ENCODE data around the gene IPO8.
A peak's percentile ranks its signal among the peaks of the same experiment; 100 is the strongest.

Gene IPO8

GRCh38 chr12:30726647-30727046 is 31.0 kb upstream of the IPO8 start:
- no peak overlapping the region for H3K4me2 ChIP-seq (ENCODE audit: low read depth, low read length)
- H3K27me3 ChIP-seq (replicated peaks; ENCODE audit: insufficient read depth, low read length): no peaks in the 10 kb centered on the region
- H3K79me2 ChIP-seq (ENCODE audit: low read length): no peaks in the 10 kb centered on the region
- H3K4me3 ChIP-seq (ENCODE audit: low read length): no peak overlapping the region
- no peaks in the 10 kb centered on the region for H3K4me1 ChIP-seq (ENCODE audit: low read length)
- H2AFZ ChIP-seq (ENCODE audit: low read length): no peak overlapping the region
- H4K20me1 ChIP-seq (ENCODE audit: insufficient read depth, low read length): no peaks in the 10 kb centered on the region
- DNase-seq: no peak
- H3K9ac ChIP-seq (ENCODE audit: low read length): no peak overlapping the region
- no peak overlapping the region for H3K27ac ChIP-seq (ENCODE audit: low read length)
- no peaks in the 10 kb centered on the region for H3K36me3 ChIP-seq (replicated peaks; ENCODE audit: insufficient read depth, low read length)
- H3K9me2 ChIP-seq (replicated peaks; ENCODE audit: insufficient read depth, low read length): no peaks in the 10 kb centered on the region
- H3F3A ChIP-seq (ENCODE audit: insufficient read depth, low read length): no peaks in the 10 kb centered on the region
- H3K9me3 ChIP-seq (replicated peaks; ENCODE audit: insufficient read depth, low read length): no peaks in the 10 kb centered on the region
- no peak for TF ChIP-seq CTCF (IDR thresholded peaks at IDR 0.05; ENCODE audit: low read length)
- no peak for TF ChIP-seq EZH2 (optimal IDR thresholded peaks at IDR 0.05; ENCODE audit: low read depth, low read length)

- H3K9me3 ChIP-seq (replicated peaks; ENCODE audit: insufficient read depth, low read length): no peaks in the 10 kb centered on the region
- DNase-seq: no peak
- no peak overlapping the region for H2AFZ ChIP-seq (ENCODE audit: low read length)
- H3K27me3 ChIP-seq (replicated peaks; ENCODE audit: insufficient read depth, low read length): no peaks in the 10 kb centered on the region
- no peak overlapping the region for H3K9ac ChIP-seq (ENCODE audit: low read length)
- H3K9me2 ChIP-seq (replicated peaks; ENCODE audit: insufficient read depth, low read length): no peaks in the 10 kb centered on the region
- H3K79me2 ChIP-seq (ENCODE audit: low read length): no peaks in the 10 kb centered on the region
- no peaks in the 10 kb centered on the region for H3K4me1 ChIP-seq (ENCODE audit: low read length)
- no peak overlapping the region for H3K4me2 ChIP-seq (ENCODE audit: low read depth, low read length)
- no peak overlapping the region for H3K27ac ChIP-seq (ENCODE audit: low read length)
- H4K20me1 ChIP-seq (ENCODE audit: insufficient read depth, low read length): no peaks in the 10 kb centered on the region
- no peak for TF ChIP-seq EZH2 (optimal IDR thresholded peaks at IDR 0.05; ENCODE audit: low read depth, low read length)
- TF ChIP-seq EZH2phosphoT487 (IDR thresholded peaks at IDR 0.05; ENCODE audit: low read length): no peak
- TF ChIP-seq CTCF (IDR thresholded peaks at IDR 0.05; ENCODE audit: low read length): no peak
- H3K4me3 ChIP-seq (ENCODE audit: low read length): no peak overlapping the region
- H3K36me3 ChIP-seq (replicated peaks; ENCODE audit: insufficient read depth, low read length): no peaks in the 10 kb centered on the region
- no peaks in the 10 kb centered on the region for H3F3A ChIP-seq (ENCODE audit: insufficient read depth, low read length)
Measured at GRCh38 chr12:30725739-30726138, 30.1 kb upstream of the IPO8 start.

- Histone ChIP-seq H3K9ac (ENCODE audit: low read length) (no peak overlapping the region), H3K36me3 (replicated peaks; ENCODE audit: insufficient read depth, low read length) (no peaks in the 10 kb centered on the region; the same call in 1 of the 2 replicates), H4K20me1 (ENCODE audit: insufficient read depth, low read length) (no peaks in the 10 kb centered on the region), H3K27me3 (replicated peaks; ENCODE audit: insufficient read depth, low read length) (no peaks in the 10 kb centered on the region), H3K4me1 (ENCODE audit: low read length) (peaks cover 6% of the 10 kb centered on the region; the same call in 1 of the 2 replicates), H3K27ac (ENCODE audit: low read length) (peak overlapping the region; percentile 3; the same call in 1 of the 2 replicates), H3K9me3 (replicated peaks; ENCODE audit: insufficient read depth, low read length) (no peaks in the 10 kb centered on the region), H2AFZ (ENCODE audit: low read length) (no peak overlapping the region), H3F3A (ENCODE audit: insufficient read depth, low read length) (no peaks in the 10 kb centered on the region), H3K4me3 (ENCODE audit: low read length) (no peak overlapping the region), H3K4me2 (ENCODE audit: low read depth, low read length) (no peak overlapping the region), H3K79me2 (ENCODE audit: low read length) (no peaks in the 10 kb centered on the region), H3K9me2 (replicated peaks; ENCODE audit: insufficient read depth, low read length) (no peaks in the 10 kb centered on the region)
- no peak for TF ChIP-seq EZH2 (optimal IDR thresholded peaks at IDR 0.05; ENCODE audit: low read depth, low read length)
- no peak for TF ChIP-seq CTCF (IDR thresholded peaks at IDR 0.05; ENCODE audit: low read length)
- TF ChIP-seq EZH2phosphoT487 (IDR thresholded peaks at IDR 0.05; ENCODE audit: low read length): no peak
- peak; percentile 69 for DNase-seq
Measured at GRCh38 chr12:30719060-30719459, 23.4 kb upstream of the IPO8 start.
